ENCODE data around the gene C17orf107. TPM values are rescaled to one million over a fixed set of nuclear protein-coding genes. Genes with fewer than 3 reads are reported as not detected.

C17orf107 gene
- total and polyA plus RNA-seq, 2 of the 13 experiments (the other 11 are each of a cell fraction or from before 2014, with no cell fraction given) = 0.20 to 0.59 TPM

GRCh38 chr17:4949321-4950074 lies 50.2 kb downstream of the C17orf107 start (continued):
- no peak for TF ChIP-seq BCLAF1 (IDR thresholded peaks at IDR 0.05)
- TF ChIP-seq EP300 (IDR thresholded peaks at IDR 0.05; ENCODE audit: low read depth in 2 of 2, low read length in 2 of 2) = peak in 1 of 2 experiments; percentile 51; a peak in 1 of 4 replicates
- TF ChIP-seq EP300 (CRISPR knock-in tag; IDR thresholded peaks at IDR 0.05; ENCODE audit: borderline replicate concordance) = peak; percentile 29; the same call in 1 of the 2 replicates
- peak; percentile 54; the same call in 1 of the 2 replicates for TF ChIP-seq RNF2 (conservative IDR thresholded peaks at IDR 0.05; ENCODE audit: low read depth)
- peak; percentile 98 for TF ChIP-seq MYC (CRISPR knock-in tag; IDR thresholded peaks at IDR 0.05; ENCODE audit: borderline replicate concordance)
- TF ChIP-seq, protein P1, sequence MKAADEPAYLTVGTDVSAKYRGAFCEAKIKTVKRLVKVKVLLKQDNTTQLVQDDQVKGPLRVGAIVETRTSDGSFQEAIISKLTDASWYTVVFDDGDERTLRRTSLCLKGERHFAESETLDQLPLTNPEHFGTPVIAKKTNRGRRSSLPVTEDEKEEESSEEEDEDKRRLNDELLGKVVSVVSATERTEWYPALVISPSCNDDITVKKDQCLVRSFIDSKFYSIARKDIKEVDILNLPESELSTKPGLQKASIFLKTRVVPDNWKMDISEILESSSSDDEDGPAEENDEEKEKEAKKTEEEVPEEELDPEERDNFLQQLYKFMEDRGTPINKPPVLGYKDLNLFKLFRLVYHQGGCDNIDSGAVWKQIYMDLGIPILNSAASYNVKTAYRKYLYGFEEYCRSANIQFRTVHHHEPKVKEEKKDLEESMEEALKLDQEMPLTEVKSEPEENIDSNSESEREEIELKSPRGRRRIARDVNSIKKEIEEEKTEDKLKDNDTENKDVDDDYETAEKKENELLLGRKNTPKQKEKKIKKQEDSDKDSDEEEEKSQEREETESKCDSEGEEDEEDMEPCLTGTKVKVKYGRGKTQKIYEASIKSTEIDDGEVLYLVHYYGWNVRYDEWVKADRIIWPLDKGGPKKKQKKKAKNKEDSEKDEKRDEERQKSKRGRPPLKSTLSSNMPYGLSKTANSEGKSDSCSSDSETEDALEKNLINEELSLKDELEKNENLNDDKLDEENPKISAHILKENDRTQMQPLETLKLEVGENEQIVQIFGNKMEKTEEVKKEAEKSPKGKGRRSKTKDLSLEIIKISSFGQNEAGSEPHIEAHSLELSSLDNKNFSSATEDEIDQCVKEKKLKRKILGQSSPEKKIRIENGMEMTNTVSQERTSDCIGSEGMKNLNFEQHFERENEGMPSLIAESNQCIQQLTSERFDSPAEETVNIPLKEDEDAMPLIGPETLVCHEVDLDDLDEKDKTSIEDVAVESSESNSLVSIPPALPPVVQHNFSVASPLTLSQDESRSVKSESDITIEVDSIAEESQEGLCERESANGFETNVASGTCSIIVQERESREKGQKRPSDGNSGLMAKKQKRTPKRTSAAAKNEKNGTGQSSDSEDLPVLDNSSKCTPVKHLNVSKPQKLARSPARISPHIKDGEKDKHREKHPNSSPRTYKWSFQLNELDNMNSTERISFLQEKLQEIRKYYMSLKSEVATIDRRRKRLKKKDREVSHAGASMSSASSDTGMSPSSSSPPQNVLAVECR (CRISPR knock-in tag; IDR thresholded peaks at IDR 0.05; ENCODE audit: borderline replicate concordance) = peak; percentile 19; the same call in 1 of the 2 replicates
- TF ChIP-seq GFI1 (CRISPR knock-in tag; IDR thresholded peaks at IDR 0.05; ENCODE audit: borderline replicate concordance) = no peak
- 0 out of 2 replicates have a peak, but pooled peaks have one; percentile 32 for TF ChIP-seq HOXA7 (CRISPR knock-in tag; IDR thresholded peaks at IDR 0.05)
- peak; percentile 96 for TF ChIP-seq PPARG (CRISPR knock-in tag; conservative IDR thresholded peaks at IDR 0.05)
- TF ChIP-seq, protein P2, sequence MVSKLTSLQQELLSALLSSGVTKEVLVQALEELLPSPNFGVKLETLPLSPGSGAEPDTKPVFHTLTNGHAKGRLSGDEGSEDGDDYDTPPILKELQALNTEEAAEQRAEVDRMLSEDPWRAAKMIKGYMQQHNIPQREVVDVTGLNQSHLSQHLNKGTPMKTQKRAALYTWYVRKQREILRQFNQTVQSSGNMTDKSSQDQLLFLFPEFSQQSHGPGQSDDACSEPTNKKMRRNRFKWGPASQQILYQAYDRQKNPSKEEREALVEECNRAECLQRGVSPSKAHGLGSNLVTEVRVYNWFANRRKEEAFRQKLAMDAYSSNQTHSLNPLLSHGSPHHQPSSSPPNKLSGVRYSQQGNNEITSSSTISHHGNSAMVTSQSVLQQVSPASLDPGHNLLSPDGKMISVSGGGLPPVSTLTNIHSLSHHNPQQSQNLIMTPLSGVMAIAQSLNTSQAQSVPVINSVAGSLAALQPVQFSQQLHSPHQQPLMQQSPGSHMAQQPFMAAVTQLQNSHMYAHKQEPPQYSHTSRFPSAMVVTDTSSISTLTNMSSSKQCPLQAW (CRISPR knock-in tag; IDR thresholded peaks at IDR 0.05) = no peak
- TF ChIP-seq HDAC1 (CRISPR knock-in tag; IDR thresholded peaks at IDR 0.05) = 0 out of 2 replicates have a peak, but pooled peaks have one; percentile 50
- peak; percentile 57; the same call in 1 of the 2 replicates for TF ChIP-seq KDM3A (CRISPR knock-in tag; IDR thresholded peaks at IDR 0.05; ENCODE audit: low read depth)
- 0 out of 2 replicates have a peak, but pooled peaks have one; percentile 50 for TF ChIP-seq ZNF776 (CRISPR knock-in tag; IDR thresholded peaks at IDR 0.05)
- TF ChIP-seq KDM5A (IDR thresholded peaks at IDR 0.05; ENCODE audit: borderline replicate concordance, low read length) = no peak
- peak; percentile 67 for TF ChIP-seq NR2F6 (IDR thresholded peaks at IDR 0.05)
- TF ChIP-seq NR2F6 (CRISPR knock-in tag; IDR thresholded peaks at IDR 0.05) = peak; percentile 89
- TF ChIP-seq MLLT10 (CRISPR knock-in tag; IDR thresholded peaks at IDR 0.05) = no peak
- 0 out of 2 replicates have a peak, but pooled peaks have one; percentile 46 for TF ChIP-seq MXD3 (CRISPR knock-in tag; IDR thresholded peaks at IDR 0.05)
- TF ChIP-seq GLI4 (CRISPR knock-in tag; IDR thresholded peaks at IDR 0.05; ENCODE audit: borderline replicate concordance) = peak; percentile 89; the same call in 1 of the 2 replicates
- TF ChIP-seq SUZ12 (IDR thresholded peaks at IDR 0.05; ENCODE audit: low read depth, low read length) = no peak
- no peak for TF ChIP-seq ZNF891 (CRISPR knock-in tag; IDR thresholded peaks at IDR 0.05)

All from HepG2 (cell line).